ENCODE results near the gene GTF2IRD1.

DNA sequence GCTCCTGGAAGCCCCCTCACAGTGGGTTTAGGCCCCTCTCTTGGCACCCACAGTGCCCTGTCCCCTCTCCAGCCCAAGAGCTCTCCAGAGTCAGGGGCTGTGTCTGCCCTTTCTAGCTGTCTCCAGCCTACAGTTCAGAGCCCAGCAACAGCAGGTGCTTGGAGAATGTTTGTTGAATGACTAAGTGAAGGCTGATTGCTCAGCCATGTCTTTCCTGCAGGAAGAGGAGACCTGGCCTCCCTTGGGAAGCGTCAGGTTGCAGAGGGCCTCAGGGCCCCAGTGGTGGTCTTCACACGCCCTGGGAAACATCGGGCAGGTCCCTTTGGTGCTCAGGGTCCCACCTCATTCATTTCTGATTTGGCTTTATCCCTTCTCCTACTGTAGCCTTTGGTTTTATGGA lies 62.5 kb downstream of the GTF2IRD1 start:
- TF ChIP-seq, protein P1, sequence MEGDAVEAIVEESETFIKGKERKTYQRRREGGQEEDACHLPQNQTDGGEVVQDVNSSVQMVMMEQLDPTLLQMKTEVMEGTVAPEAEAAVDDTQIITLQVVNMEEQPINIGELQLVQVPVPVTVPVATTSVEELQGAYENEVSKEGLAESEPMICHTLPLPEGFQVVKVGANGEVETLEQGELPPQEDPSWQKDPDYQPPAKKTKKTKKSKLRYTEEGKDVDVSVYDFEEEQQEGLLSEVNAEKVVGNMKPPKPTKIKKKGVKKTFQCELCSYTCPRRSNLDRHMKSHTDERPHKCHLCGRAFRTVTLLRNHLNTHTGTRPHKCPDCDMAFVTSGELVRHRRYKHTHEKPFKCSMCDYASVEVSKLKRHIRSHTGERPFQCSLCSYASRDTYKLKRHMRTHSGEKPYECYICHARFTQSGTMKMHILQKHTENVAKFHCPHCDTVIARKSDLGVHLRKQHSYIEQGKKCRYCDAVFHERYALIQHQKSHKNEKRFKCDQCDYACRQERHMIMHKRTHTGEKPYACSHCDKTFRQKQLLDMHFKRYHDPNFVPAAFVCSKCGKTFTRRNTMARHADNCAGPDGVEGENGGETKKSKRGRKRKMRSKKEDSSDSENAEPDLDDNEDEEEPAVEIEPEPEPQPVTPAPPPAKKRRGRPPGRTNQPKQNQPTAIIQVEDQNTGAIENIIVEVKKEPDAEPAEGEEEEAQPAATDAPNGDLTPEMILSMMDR (IDR thresholded peaks at IDR 0.05) = no peak
- no peak for TF ChIP-seq POLR2AphosphoS5 (IDR thresholded peaks at IDR 0.05; ENCODE audit: low read depth, low read length)
- TF ChIP-seq TCF7L2 (IDR thresholded peaks at IDR 0.05; ENCODE audit: low read depth, low read length) = no peak
- TF ChIP-seq, protein P2, sequence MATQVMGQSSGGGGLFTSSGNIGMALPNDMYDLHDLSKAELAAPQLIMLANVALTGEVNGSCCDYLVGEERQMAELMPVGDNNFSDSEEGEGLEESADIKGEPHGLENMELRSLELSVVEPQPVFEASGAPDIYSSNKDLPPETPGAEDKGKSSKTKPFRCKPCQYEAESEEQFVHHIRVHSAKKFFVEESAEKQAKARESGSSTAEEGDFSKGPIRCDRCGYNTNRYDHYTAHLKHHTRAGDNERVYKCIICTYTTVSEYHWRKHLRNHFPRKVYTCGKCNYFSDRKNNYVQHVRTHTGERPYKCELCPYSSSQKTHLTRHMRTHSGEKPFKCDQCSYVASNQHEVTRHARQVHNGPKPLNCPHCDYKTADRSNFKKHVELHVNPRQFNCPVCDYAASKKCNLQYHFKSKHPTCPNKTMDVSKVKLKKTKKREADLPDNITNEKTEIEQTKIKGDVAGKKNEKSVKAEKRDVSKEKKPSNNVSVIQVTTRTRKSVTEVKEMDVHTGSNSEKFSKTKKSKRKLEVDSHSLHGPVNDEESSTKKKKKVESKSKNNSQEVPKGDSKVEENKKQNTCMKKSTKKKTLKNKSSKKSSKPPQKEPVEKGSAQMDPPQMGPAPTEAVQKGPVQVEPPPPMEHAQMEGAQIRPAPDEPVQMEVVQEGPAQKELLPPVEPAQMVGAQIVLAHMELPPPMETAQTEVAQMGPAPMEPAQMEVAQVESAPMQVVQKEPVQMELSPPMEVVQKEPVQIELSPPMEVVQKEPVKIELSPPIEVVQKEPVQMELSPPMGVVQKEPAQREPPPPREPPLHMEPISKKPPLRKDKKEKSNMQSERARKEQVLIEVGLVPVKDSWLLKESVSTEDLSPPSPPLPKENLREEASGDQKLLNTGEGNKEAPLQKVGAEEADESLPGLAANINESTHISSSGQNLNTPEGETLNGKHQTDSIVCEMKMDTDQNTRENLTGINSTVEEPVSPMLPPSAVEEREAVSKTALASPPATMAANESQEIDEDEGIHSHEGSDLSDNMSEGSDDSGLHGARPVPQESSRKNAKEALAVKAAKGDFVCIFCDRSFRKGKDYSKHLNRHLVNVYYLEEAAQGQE (IDR thresholded peaks at IDR 0.05; ENCODE audit: insufficient read depth in 1 of 2, low read depth in 2 of 2, low read length in 1 of 2) = no peak
- TF ChIP-seq SIN3A (IDR thresholded peaks at IDR 0.05; ENCODE audit: borderline replicate concordance, insufficient read depth, low read depth, low read length) = no peak
